Esophagus squamous epithelium (tissue), 5 donors: ENCODE measurements around the gene SPRTN. TPM values are rescaled to one million over a fixed set of nuclear protein-coding genes. Genes with fewer than 3 reads are reported as not detected.

Experiments used
- DNase-seq: peaks from one replicate; lab custom pipeline; 2025; lab: John Stamatoyannopoulos, UW
- H3K27ac ChIP-seq, 4 donors: fragments of 200-600 bp; sonication (generic); one replicate each; pipeline ENCODE4 v1.5.1; 2016 to 2019; ENCODE audit warnings: mild to moderate bottlenecking in 1 of 4
- H3K27me3 ChIP-seq, 4 donors: fragments of 200-600 bp; sonication (generic); 1 replicate in 3 of 4; 2 replicates in 1 of 4; pipeline versions ENCODE4 v1.5.1 to v1.6.0; 2017 to 2021; ENCODE audit warnings: antibody characterized with exemption in 1 of 4
- H3K36me3 ChIP-seq, 3 donors: fragments of 200-600 bp; sonication (generic); one replicate each; pipeline ENCODE4 v1.5.1; 2016 to 2019
- H3K4me1 ChIP-seq, 3 donors: fragments of 200-600 bp; sonication (generic); one replicate each; pipeline ENCODE4 v1.5.1; 2017 to 2019
- H3K4me3 ChIP-seq, 4 donors: fragments of 200-600 bp; sonication (generic); 1 replicate in 3 of 4; 2 replicates in 1 of 4; pipeline ENCODE4 v1.5.1; 2016 to 2019; ENCODE audit warnings: mild to moderate bottlenecking in 2 of 4, moderate library complexity in 1 of 4
- H3K9me3 ChIP-seq, 3 donors: fragments of 200-600 bp; sonication (generic); one replicate each; pipeline ENCODE4 v1.5.1; 2016 to 2019
- POLR2A ChIP-seq, 4 donors: fragments of 450-650 bp; IDR thresholded peaks; one replicate each; pipeline ENCODE4 v1.6.1; 2017; ENCODE audit warnings: antibody characterized with exemption in 4 of 4, mild to moderate bottlenecking in 4 of 4, moderate library complexity in 3 of 4
- WGBS, 2 donors: methylation state at CpG; one replicate each; pipeline ENCODE4 v1.1.5; 2018; 5-methylcytosine and 5-hydroxymethylcytosine counted together
- intact Hi-C: fragments of 100-400 bp; cut with DNase I; formaldehyde crosslinking; loops from one replicate; pipeline ENCODE4 v1.15.0; 2022
- total RNA-seq, 4 donors: library from RNA; depleted of rRNA; stranded (reverse); fragments of >200 nt; gene quantifications; one replicate each; pipeline ENCODE4 v1.1.0, GENCODE V29; 2016
- TF ChIP-seq, protein P1 (sequence below), 6 experiments: fragments of 450-650 bp in 4 of 6; fragments of 200-600 bp in 2 of 6; sonication (generic) in 2 of 6; IDR thresholded peaks; one replicate each; pipeline ENCODE4 v1.5.1; 2016 to 2019; ENCODE audit warnings: antibody characterized with exemption in 6 of 6, mild to moderate bottlenecking in 4 of 6, moderate library complexity in 4 of 6
- donor health status: DM: yes; HTN: yes; CAD: no.

The SPRTN gene
- total RNA-seq, 4 donors from 2014 or later: 10.9 to 22.9 (median 16.9) TPM

GRCh38 chr1:231354330-231355020, 16.4 kb downstream of the SPRTN start:
- 77 to 82% methylated on average over 5 of the region's 5 CpGs for WGBS, 2 donors
- no peak for TF ChIP-seq POLR2A (IDR thresholded peaks at IDR 0.05)
- TF ChIP-seq, protein P1, sequence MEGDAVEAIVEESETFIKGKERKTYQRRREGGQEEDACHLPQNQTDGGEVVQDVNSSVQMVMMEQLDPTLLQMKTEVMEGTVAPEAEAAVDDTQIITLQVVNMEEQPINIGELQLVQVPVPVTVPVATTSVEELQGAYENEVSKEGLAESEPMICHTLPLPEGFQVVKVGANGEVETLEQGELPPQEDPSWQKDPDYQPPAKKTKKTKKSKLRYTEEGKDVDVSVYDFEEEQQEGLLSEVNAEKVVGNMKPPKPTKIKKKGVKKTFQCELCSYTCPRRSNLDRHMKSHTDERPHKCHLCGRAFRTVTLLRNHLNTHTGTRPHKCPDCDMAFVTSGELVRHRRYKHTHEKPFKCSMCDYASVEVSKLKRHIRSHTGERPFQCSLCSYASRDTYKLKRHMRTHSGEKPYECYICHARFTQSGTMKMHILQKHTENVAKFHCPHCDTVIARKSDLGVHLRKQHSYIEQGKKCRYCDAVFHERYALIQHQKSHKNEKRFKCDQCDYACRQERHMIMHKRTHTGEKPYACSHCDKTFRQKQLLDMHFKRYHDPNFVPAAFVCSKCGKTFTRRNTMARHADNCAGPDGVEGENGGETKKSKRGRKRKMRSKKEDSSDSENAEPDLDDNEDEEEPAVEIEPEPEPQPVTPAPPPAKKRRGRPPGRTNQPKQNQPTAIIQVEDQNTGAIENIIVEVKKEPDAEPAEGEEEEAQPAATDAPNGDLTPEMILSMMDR (IDR thresholded peaks at IDR 0.05): no peak
- intact Hi-C loops: loop anchor here (5.0 kb wide), 1 partner anchor 253 kb away; no protein-coding TSS in a partner anchor

DNA sequence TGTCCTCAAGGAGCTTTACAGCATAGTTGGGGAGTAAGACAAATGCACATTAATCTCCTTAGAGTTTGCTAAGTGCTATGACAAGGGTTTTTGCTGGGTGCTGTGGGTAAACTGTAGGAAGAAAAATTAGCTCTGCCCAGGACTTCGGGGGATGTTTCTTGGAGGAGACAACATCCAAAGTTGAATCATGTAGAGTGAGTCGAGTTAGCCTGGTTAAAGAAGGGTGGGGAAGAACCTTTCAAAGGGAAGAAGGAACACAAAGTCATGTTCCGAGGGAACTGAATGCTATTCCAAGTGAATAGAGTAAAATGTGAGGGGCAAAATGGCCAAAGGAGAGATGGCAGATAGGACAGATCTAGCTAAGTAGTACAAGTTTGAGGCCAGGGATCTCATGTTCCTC, 17.1 kb downstream of the SPRTN start:
- TF ChIP-seq, protein P1 (IDR thresholded peaks at IDR 0.05): no peak
- no peak for TF ChIP-seq POLR2A (IDR thresholded peaks at IDR 0.05)
- H3K36me3 ChIP-seq: peaks cover 0 to 38% (median 8%) of the 10 kb centered on the region in 3 donors
- DNase-seq: no peak
- H3K27me3 ChIP-seq: no peaks in the 10 kb centered on the region
- no peak overlapping the region for H3K4me3 ChIP-seq
- intact Hi-C loops: loop anchor here (5.0 kb wide), 1 partner anchor 252 kb away; no protein-coding TSS in a partner anchor
- H3K4me1 ChIP-seq: peaks cover 0 to 11% (median 0%) of the 10 kb centered on the region in 3 donors
- no peak overlapping the region for H3K27ac ChIP-seq
- no peaks in the 10 kb centered on the region for H3K9me3 ChIP-seq
- WGBS, 2 donors: 61 to 70% methylated on average over 3 of the region's 3 CpGs

More at GRCh38 chr1:231354330-231355020, 16.4 kb downstream of the SPRTN start:
- no peaks in the 10 kb centered on the region for H3K27me3 ChIP-seq
- peaks cover 0 to 11% (median 0%) of the 10 kb centered on the region in 3 donors for H3K4me1 ChIP-seq
- DNase-seq: no peak
- no peaks in the 10 kb centered on the region for H3K9me3 ChIP-seq
- no peak overlapping the region for H3K4me3 ChIP-seq
- peaks cover 0 to 45% (median 8%) of the 10 kb centered on the region in 3 donors for H3K36me3 ChIP-seq
- no peak overlapping the region for H3K27ac ChIP-seq

- no peak for DNase-seq
- no peaks in the 10 kb centered on the region for H3K27me3 ChIP-seq
- H3K9me3 ChIP-seq: no peaks in the 10 kb centered on the region
- 62 to 83% methylated on average over 10 of the region's 10 CpGs for WGBS, 2 donors
- H3K4me1 ChIP-seq: peaks cover 0 to 11% (median 0%) of the 10 kb centered on the region in 3 donors
- intact Hi-C loops: loop anchor here (5.0 kb wide), 1 partner anchor 250 kb away; no protein-coding TSS in a partner anchor
- no peak overlapping the region for H3K27ac ChIP-seq
- TF ChIP-seq POLR2A (IDR thresholded peaks at IDR 0.05): no peak
- TF ChIP-seq, protein P1 (IDR thresholded peaks at IDR 0.05): no peak
- peaks cover 0 to 27% (median 5%) of the 10 kb centered on the region in 3 donors for H3K36me3 ChIP-seq
- H3K4me3 ChIP-seq: no peak overlapping the region
Measured at GRCh38 chr1:231357187-231357772, 19.2 kb downstream of the SPRTN start.

DNA sequence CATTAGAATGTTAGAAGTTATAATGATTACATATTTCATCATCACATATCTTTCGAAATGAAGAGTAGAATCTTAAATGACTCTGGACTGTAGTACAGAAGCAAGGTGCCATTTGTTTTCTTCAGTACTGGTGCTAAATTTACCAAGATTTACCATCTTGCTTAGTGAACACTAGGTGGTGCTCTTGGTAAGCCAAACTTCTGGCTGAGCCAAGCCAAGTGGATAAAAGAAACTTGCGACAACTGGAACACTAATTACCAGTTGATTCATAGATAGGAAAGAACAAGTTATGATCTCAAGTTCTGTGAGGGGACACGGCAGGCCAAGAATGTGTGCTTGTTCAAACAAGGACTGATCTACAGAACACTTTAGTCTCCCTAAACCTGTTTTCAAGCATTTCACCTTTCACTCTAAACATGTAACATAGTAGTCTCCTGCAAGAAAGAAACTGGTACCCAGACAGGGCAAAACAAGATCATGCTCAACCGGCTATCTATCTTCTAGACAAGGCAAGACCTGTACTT, 19.8 kb downstream of the SPRTN start:
- intact Hi-C loops: loop anchor here (5.0 kb wide), 1 partner anchor 249 kb away; no protein-coding TSS in a partner anchor
- WGBS, 2 donors: 7 to 8% methylated on average over 4 of the region's 4 CpGs
- no peak for DNase-seq
- H3K4me1 ChIP-seq: peaks cover 0 to 11% (median 0%) of the 10 kb centered on the region in 3 donors
- H3K27me3 ChIP-seq: no peaks in the 10 kb centered on the region
- peaks cover 0 to 21% (median 5%) of the 10 kb centered on the region in 3 donors for H3K36me3 ChIP-seq
- H3K27ac ChIP-seq: peak overlapping the region in 3 of 4 donors; percentile 22 to 59 (median 37)
- no peaks in the 10 kb centered on the region for H3K9me3 ChIP-seq
- no peak overlapping the region for H3K4me3 ChIP-seq
- TF ChIP-seq, protein P1 (IDR thresholded peaks at IDR 0.05): peak; percentile 52 to 86 (median 78)
- TF ChIP-seq POLR2A (IDR thresholded peaks at IDR 0.05): no peak
